HG03520 (cell line): ENCODE results near the gene HHIPL1.

Experiments used
- ATAC-seq: cut with Tn5 transposase; IDR thresholded peaks from one replicate; pipeline ENCODE4 v1.9.1; 2021; ENCODE audit warnings: mild to moderate bottlenecking, moderate library complexity; ENCODE audit not compliant: unreplicated experiment

The HHIPL1 gene

GRCh38 chr14:99727096-99727870 is 82.4 kb downstream of the HHIPL1 start:
- ATAC-seq, result no peak

- no peak for ATAC-seq
Measured at GRCh38 chr14:99728231-99728920, 83.4 kb downstream of the HHIPL1 start.

- no peak for ATAC-seq
Measured at GRCh38 chr14:99728981-99729451, 84.1 kb downstream of the HHIPL1 start.
